HepG2 (cell line): ENCODE measurements around the gene CSDE1. TPM values are rescaled to one million over a fixed set of nuclear protein-coding genes. Genes with fewer than 3 reads are reported as not detected.

Source experiments
- ATAD3A ChIP-seq: sonication (generic); formaldehyde crosslinking; IDR thresholded peaks from 2 replicates; pipeline ENCODE4 v1.4.0; 2020; ENCODE audit warnings: missing genetic modification reagents
- CHD2 ChIP-seq: IDR thresholded peaks from 2 replicates; pipeline ENCODE4 v1.6.1; 2011; ENCODE audit warnings: low read depth, low read length, improper control_type of control experiment
- EP300 ChIP-seq, 3 experiments: sonication (generic) in 1 of 3; formaldehyde crosslinking in 1 of 3; IDR thresholded peaks; 2 replicates each; pipeline versions ENCODE4 v1.5.1 to v1.6.1; 2011 to 2020; ENCODE audit warnings: low read depth in 2 of 3, low read length in 2 of 3, borderline replicate concordance in 1 of 3, improper control_type of control experiment in 1 of 3, mild to moderate bottlenecking in 1 of 3, missing genetic modification reagents in 1 of 3, moderate library complexity in 1 of 3
- ERF ChIP-seq: IDR thresholded peaks from 2 replicates; pipeline ENCODE4 v1.6.1; 2018; ENCODE audit warnings: missing biosample characterization, missing genetic modification reagents
- EZH2 ChIP-seq: conservative IDR thresholded peaks from 2 replicates; pipeline ENCODE4 v1.6.1; 2012; ENCODE audit warnings: mild to moderate bottlenecking, low read depth, low read length, moderate library complexity
- FOSL2 ChIP-seq: sonication (generic); formaldehyde crosslinking; IDR thresholded peaks from 2 replicates; pipeline ENCODE4 v1.4.0; 2020; ENCODE audit warnings: missing genetic modification reagents
- GMEB1 ChIP-seq: sonication (generic); formaldehyde crosslinking; IDR thresholded peaks from 2 replicates; pipeline ENCODE4 v1.5.1; 2020; ENCODE audit warnings: missing genetic modification reagents, mild to moderate bottlenecking, borderline replicate concordance
- HOXA7 ChIP-seq: sonication (generic); formaldehyde crosslinking; IDR thresholded peaks from 2 replicates; pipeline ENCODE4 v1.8.1; 2022; ENCODE audit warnings: mild to moderate bottlenecking, missing genetic modification reagents, moderate library complexity
- IRF9 ChIP-seq: sonication (generic); formaldehyde crosslinking; IDR thresholded peaks from 2 replicates; pipeline ENCODE4 v1.8.0; 2022; ENCODE audit warnings: missing genetic modification reagents, mild to moderate bottlenecking, borderline replicate concordance
- MYC ChIP-seq: sonication (generic); formaldehyde crosslinking; IDR thresholded peaks from 2 replicates; pipeline ENCODE4 v1.9.0; 2021; ENCODE audit warnings: missing genetic modification reagents, borderline replicate concordance
- RFX5 ChIP-seq: IDR thresholded peaks from 2 replicates; pipeline ENCODE4 v1.6.1; 2011; ENCODE audit warnings: low read depth, low read length, improper control_type of control experiment
- RORA ChIP-seq: sonication (generic); formaldehyde crosslinking; IDR thresholded peaks from 2 replicates; pipeline ENCODE4 v1.5.0; 2020; ENCODE audit warnings: mild to moderate bottlenecking, missing genetic modification reagents, moderate library complexity
- ZNF136 ChIP-seq: sonication (generic); formaldehyde crosslinking; IDR thresholded peaks from 2 replicates; pipeline ENCODE4 v1.8.1; 2022; ENCODE audit warnings: low read depth, mild to moderate bottlenecking, moderate library complexity, missing genetic modification reagents
- ZNF557 ChIP-seq: sonication (generic); formaldehyde crosslinking; IDR thresholded peaks from 2 replicates; pipeline ENCODE4 v1.4.0; 2020; ENCODE audit warnings: missing genetic modification reagents
- ZNF678 ChIP-seq: sonication (generic); formaldehyde crosslinking; IDR thresholded peaks from 2 replicates; pipeline ENCODE4 v1.4.0; 2020; ENCODE audit warnings: mild to moderate bottlenecking, missing genetic modification reagents
- ZNF776 ChIP-seq: sonication (generic); formaldehyde crosslinking; IDR thresholded peaks from 2 replicates; pipeline ENCODE4 v1.4.0; 2020; ENCODE audit warnings: mild to moderate bottlenecking, missing genetic modification reagents
- ZSCAN22 ChIP-seq: sonication (generic); formaldehyde crosslinking; IDR thresholded peaks from 2 replicates; pipeline ENCODE4 v1.4.0; 2020; ENCODE audit warnings: mild to moderate bottlenecking, missing genetic modification reagents
- ZSCAN25 ChIP-seq: sonication (generic); formaldehyde crosslinking; IDR thresholded peaks from 2 replicates; pipeline ENCODE4 v1.8.0; 2022; ENCODE audit warnings: mild to moderate bottlenecking, missing genetic modification reagents
- polyA plus RNA-seq, 8 experiments: library from polyadenylated mRNA; depleted of rRNA in 3 of 8; stranded (reverse) in 7 of 8; unstranded in 1 of 8; fragments of >200 nt; fragmentation: Illumina TruSeq in 4 of 8; extraction: Trizol in 4 of 8; gene quantifications; 2 replicates each; pipeline versions ENCODE4 v1.2.1 to v1.2.3, GENCODE V29; 2011 to 2016; ENCODE audit warnings: low read depth in 4 of 8, missing spikeins in 1 of 8, mixed read lengths in 1 of 8; ENCODE audit not compliant: insufficient read depth in 1 of 8
- total RNA-seq, 5 experiments: library from RNA; depleted of rRNA; stranded (reverse); fragments of >200 nt; fragmentation: Illumina TruSeq; extraction: Trizol; gene quantifications; 2 replicates each; pipeline ENCODE4 v1.2.3, GENCODE V29; 2016; ENCODE audit warnings: low read depth in 1 of 5
- TF ChIP-seq, protein P1 (sequence below): sonication (generic); formaldehyde crosslinking; IDR thresholded peaks from 2 replicates; pipeline ENCODE4 v1.4.0; 2020; ENCODE audit warnings: low read depth, mild to moderate bottlenecking, missing genetic modification reagents
- TF ChIP-seq, protein P2 (sequence below): sonication (generic); formaldehyde crosslinking; IDR thresholded peaks from 2 replicates; pipeline ENCODE4 v1.5.0; 2020; ENCODE audit warnings: missing genetic modification reagents
- TF ChIP-seq, protein P3 (sequence below): sonication (generic); formaldehyde crosslinking; conservative IDR thresholded peaks from 2 replicates; pipeline ENCODE4 v1.8.0; 2022; ENCODE audit warnings: low read depth, missing genetic modification reagents

Gene CSDE1
- total and polyA plus RNA-seq, 2 of the 13 experiments (the other 11 are each of a cell fraction or from before 2014, with no cell fraction given) = 150 to 313 TPM

DNA sequence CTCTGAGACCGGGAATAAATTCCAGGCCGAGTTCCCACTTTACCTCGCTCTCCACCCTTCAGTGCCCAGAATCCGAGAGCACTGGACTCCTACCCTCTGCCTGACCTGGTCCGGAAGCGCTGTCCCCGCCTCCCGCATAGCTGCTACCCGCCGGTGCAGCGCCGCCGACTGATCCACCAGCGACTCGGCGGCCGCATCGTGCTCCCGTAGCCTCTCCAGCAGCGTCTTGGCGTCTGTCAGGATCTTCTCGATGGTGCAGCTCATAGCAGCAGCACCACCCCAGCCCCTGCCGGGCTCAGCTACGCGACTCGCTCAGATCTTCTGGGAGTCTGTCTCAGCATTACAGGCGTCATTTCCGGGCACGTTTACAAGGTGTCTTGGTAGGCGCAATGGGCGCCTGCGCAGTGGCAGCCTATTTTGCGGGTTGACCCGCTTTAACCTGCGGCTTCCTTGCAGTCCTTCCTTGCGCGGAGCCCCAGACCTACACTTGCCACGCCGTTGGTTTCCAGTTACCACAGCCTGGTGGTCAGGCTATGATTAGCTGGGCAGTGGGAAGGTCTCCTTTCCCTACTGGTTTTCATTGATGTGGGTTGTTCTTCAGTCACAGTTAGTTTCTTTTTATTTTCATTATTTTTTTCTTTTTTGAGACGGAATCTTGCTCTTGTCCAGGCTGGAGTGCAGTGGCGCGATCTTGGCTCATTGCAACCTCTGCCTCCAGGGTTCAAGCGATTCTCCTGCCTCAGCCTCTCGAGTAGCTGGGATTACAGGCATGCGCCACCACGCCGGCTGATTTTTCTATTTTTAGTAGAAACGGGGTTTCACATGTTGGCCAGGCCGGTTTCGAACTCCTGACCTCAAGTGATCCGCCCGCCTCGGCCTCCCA lies 22.8 kb upstream of the CSDE1 start, which contains the start of gene SIKE1 (continued):
- TF ChIP-seq CHD2 (no peak), ATAD3A (CRISPR knock-in tag) (no peak), ZNF557 (CRISPR knock-in tag) (no peak), HOXA7 (no peak), ZSCAN22 (CRISPR knock-in tag) (no peak), ZNF678 (CRISPR knock-in tag) (peak; percentile 74; the same call in 1 of the 2 replicates), EZH2 (no peak), MYC (peak; percentile 83; the same call in 1 of the 2 replicates), RORA (CRISPR knock-in tag) (no peak), IRF9 (peak; percentile 72; the same call in 1 of the 2 replicates), ZNF136 (CRISPR knock-in tag) (0 out of 2 replicates have a peak, but pooled peaks have one; percentile 15), ZNF776 (CRISPR knock-in tag) (no peak; the same call in 1 of the 2 replicates), FOSL2 (peak; percentile 47), RFX5 (no peak), ZSCAN25 (CRISPR knock-in tag) (0 out of 2 replicates have a peak, but pooled peaks have one; percentile 43), EP300 (IDR thresholded peaks at IDR 0.05; ENCODE audit: low read depth in 2 of 2, low read length in 2 of 2) (no peak), EP300 (CRISPR knock-in tag; IDR thresholded peaks at IDR 0.05; ENCODE audit: borderline replicate concordance) (no peak), ERF (CRISPR knock-in tag) (peak; percentile 65; the same call in 1 of the 2 replicates), GMEB1 (CRISPR knock-in tag) (peak; percentile 86)
- TF ChIP-seq, protein P1, sequence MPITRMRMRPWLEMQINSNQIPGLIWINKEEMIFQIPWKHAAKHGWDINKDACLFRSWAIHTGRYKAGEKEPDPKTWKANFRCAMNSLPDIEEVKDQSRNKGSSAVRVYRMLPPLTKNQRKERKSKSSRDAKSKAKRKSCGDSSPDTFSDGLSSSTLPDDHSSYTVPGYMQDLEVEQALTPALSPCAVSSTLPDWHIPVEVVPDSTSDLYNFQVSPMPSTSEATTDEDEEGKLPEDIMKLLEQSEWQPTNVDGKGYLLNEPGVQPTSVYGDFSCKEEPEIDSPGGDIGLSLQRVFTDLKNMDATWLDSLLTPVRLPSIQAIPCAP (CRISPR knock-in tag) = no peak
- TF ChIP-seq, protein P2, sequence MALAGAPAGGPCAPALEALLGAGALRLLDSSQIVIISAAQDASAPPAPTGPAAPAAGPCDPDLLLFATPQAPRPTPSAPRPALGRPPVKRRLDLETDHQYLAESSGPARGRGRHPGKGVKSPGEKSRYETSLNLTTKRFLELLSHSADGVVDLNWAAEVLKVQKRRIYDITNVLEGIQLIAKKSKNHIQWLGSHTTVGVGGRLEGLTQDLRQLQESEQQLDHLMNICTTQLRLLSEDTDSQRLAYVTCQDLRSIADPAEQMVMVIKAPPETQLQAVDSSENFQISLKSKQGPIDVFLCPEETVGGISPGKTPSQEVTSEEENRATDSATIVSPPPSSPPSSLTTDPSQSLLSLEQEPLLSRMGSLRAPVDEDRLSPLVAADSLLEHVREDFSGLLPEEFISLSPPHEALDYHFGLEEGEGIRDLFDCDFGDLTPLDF (CRISPR knock-in tag) = no peak
- TF ChIP-seq, protein P3, sequence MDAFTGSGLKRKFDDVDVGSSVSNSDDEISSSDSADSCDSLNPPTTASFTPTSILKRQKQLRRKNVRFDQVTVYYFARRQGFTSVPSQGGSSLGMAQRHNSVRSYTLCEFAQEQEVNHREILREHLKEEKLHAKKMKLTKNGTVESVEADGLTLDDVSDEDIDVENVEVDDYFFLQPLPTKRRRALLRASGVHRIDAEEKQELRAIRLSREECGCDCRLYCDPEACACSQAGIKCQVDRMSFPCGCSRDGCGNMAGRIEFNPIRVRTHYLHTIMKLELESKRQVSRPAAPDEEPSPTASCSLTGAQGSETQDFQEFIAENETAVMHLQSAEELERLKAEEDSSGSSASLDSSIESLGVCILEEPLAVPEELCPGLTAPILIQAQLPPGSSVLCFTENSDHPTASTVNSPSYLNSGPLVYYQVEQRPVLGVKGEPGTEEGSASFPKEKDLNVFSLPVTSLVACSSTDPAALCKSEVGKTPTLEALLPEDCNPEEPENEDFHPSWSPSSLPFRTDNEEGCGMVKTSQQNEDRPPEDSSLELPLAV (CRISPR knock-in tag) = no peak
